Prostate gland (tissue), 2 donors: ENCODE results near the gene TBC1D22A. TPM values are rescaled to one million over a fixed set of nuclear protein-coding genes. Genes with fewer than 3 reads are reported as not detected.

Experiments used
- DNase-seq: peaks from one replicate; pipeline ENCODE4 v3.0.0-alpha.2; 2019; ENCODE audit warnings: low spot score
- H3K27ac ChIP-seq, 2 donors: fragments of 200-600 bp; sonication (generic); 2 replicates each; pipeline ENCODE4 v1.5.1; 2017 to 2019
- H3K27me3 ChIP-seq: fragments of 200-600 bp; sonication (generic); replicated peaks from 2 replicates; pipeline ENCODE4 v1.5.1; 2019; ENCODE audit not compliant: insufficient read depth
- H3K36me3 ChIP-seq, 2 donors: fragments of 200-600 bp; sonication (generic); 1 replicate in 1 of 2; 2 replicates in 1 of 2; pipeline versions ENCODE4 v1.5.1 to v1.8.1; 2017 to 2019
- H3K4me1 ChIP-seq: fragments of 200-600 bp; sonication (generic); replicated peaks from 2 replicates; pipeline ENCODE4 v1.5.1; 2019
- H3K4me3 ChIP-seq, 2 donors: fragments of 200-600 bp; sonication (generic); 2 replicates each; pipeline ENCODE4 v1.5.1; 2017 to 2019
- H3K9me3 ChIP-seq: fragments of 200-600 bp; sonication (generic); 2 replicates; pipeline ENCODE4 v1.5.1; 2017
- CTCF ChIP-seq, 4 experiments: fragments of 200-600 bp in 2 of 4; fragments of 450-650 bp in 2 of 4; sonication (generic) in 2 of 4; IDR thresholded peaks; 1 replicate in 3 of 4; 2 replicates in 1 of 4; pipeline ENCODE4 v1.5.1; 2016 to 2019; ENCODE audit warnings: antibody characterized with exemption in 4 of 4, mild to moderate bottlenecking in 2 of 4, moderate library complexity in 2 of 4
- POLR2A ChIP-seq: fragments of 450-650 bp; IDR thresholded peaks from one replicate; pipeline ENCODE4 v1.6.1; 2016; ENCODE audit warnings: antibody characterized with exemption, mild to moderate bottlenecking
- POLR2AphosphoS5 ChIP-seq: sonication (generic); formaldehyde crosslinking; IDR thresholded peaks from one replicate; pipeline ENCODE4 v1.6.1; 2017; ENCODE audit warnings: antibody characterized with exemption
- WGBS: methylation state at CpG from one replicate; pipeline ENCODE4 v1.1.5; 2018; 5-methylcytosine and 5-hydroxymethylcytosine counted together
- intact Hi-C: fragments of 100-400 bp; cut with DNase I; formaldehyde crosslinking; loops from one replicate; pipeline ENCODE4 v1.14.2; 2022
- total RNA-seq, 2 donors: library from RNA; depleted of rRNA; stranded (reverse); fragments of >200 nt; gene quantifications; one replicate each; pipeline ENCODE4 v1.1.0, GENCODE V29; 2016

Gene TBC1D22A
- total RNA-seq, 2 donors from 2014 or later: 16.0 to 30.7 TPM

GRCh38 chr22:46753761-46754109, 8.7 kb upstream of the TBC1D22A start:
- Histone ChIP-seq H3K27me3 (peaks cover 2% of the 10 kb centered on the region), H3K9me3 (no peaks in the 10 kb centered on the region)
- intact Hi-C loops: no loop called here

GRCh38 chr22:46754110-46754799, 8.2 kb upstream of the TBC1D22A start:
- Histone ChIP-seq H3K4me1 (no peaks in the 10 kb centered on the region), H3K27me3 (no peaks in the 10 kb centered on the region), H3K36me3 (no peaks in the 10 kb centered on the region), H3K4me3 (no peak overlapping the region), H3K27ac (peak overlapping the region; percentile 22 to 40), H3K9me3 (no peaks in the 10 kb centered on the region)
- WGBS: 24% methylated on average over 14 of the region's 14 CpGs
- TF ChIP-seq POLR2AphosphoS5 (peak; percentile 63), POLR2A (peak; percentile 58), CTCF (IDR thresholded peaks at IDR 0.05) (no peak)
- DNase-seq: peak; percentile 42
- intact Hi-C loops: no loop called here

More at GRCh38 chr22:46753761-46754109, 8.7 kb upstream of the TBC1D22A start:
- Histone ChIP-seq H3K4me1 (no peaks in the 10 kb centered on the region), H3K27ac (peak overlapping the region; percentile 24 to 40), H3K4me3 (no peak overlapping the region), H3K36me3 (no peaks in the 10 kb centered on the region)
- no peak for DNase-seq
- 80% methylated on average over 4 of the region's 4 CpGs for WGBS
- no peak for TF ChIP-seq POLR2AphosphoS5
- TF ChIP-seq CTCF (IDR thresholded peaks at IDR 0.05): no peak
- no peak for TF ChIP-seq POLR2A

GRCh38 chr22:46754826-46755225, 7.6 kb upstream of the TBC1D22A start:
- H3K9me3 ChIP-seq: no peaks in the 10 kb centered on the region
- intact Hi-C loops: no loop called here
- no peak overlapping the region for H3K27ac ChIP-seq
- 86% methylated on average over 6 of the region's 6 CpGs for WGBS
- no peaks in the 10 kb centered on the region for H3K4me1 ChIP-seq
- no peak for TF ChIP-seq CTCF (IDR thresholded peaks at IDR 0.05)
- TF ChIP-seq POLR2AphosphoS5: no peak
- TF ChIP-seq POLR2A: no peak
- DNase-seq: no peak
- no peak overlapping the region for H3K4me3 ChIP-seq
- no peaks in the 10 kb centered on the region for H3K27me3 ChIP-seq
- H3K36me3 ChIP-seq: no peaks in the 10 kb centered on the region

- Histone ChIP-seq H3K4me1 (no peaks in the 10 kb centered on the region), H3K27me3 (no peaks in the 10 kb centered on the region), H3K4me3 (no peak overlapping the region), H3K9me3 (no peaks in the 10 kb centered on the region), H3K36me3 (no peaks in the 10 kb centered on the region), H3K27ac (no peak overlapping the region)
- intact Hi-C loops: no loop called here
- 100% methylated on average over 2 of the region's 2 CpGs for WGBS
- TF ChIP-seq POLR2AphosphoS5 (no peak), POLR2A (no peak), CTCF (IDR thresholded peaks at IDR 0.05) (no peak)
- DNase-seq: no peak
Observed at GRCh38 chr22:46755525-46755924, 6.9 kb upstream of the TBC1D22A start.

- Histone ChIP-seq H3K27me3 (no peaks in the 10 kb centered on the region), H3K36me3 (no peaks in the 10 kb centered on the region), H3K9me3 (no peaks in the 10 kb centered on the region), H3K4me3 (no peak overlapping the region), H3K27ac (no peak overlapping the region), H3K4me1 (no peaks in the 10 kb centered on the region)
- TF ChIP-seq POLR2A (no peak), CTCF (IDR thresholded peaks at IDR 0.05) (no peak), POLR2AphosphoS5 (no peak)
- DNase-seq: no peak
- WGBS: 80% methylated on average over 1 of the region's 1 CpG
- intact Hi-C loops: no loop called here
Observed at GRCh38 chr22:46756097-46756496, 6.4 kb upstream of the TBC1D22A start.
